Measurements from ENCODE around the gene FREM3.
"Not testable (repeated sequence)": the region's sequence is repeated elsewhere in the genome, so short reads cannot be mapped to it uniquely, and the experiment has no call there.

The FREM3 gene

GRCh38 chr4:143700416-143701352, at the start of gene FREM3:
FREM3 (minus strand) TSS chr4:143700675; CDS start chr4:143700675, 0 bp downstream.
- peak; percentile 33 for DNase-seq

GRCh38 chr4:143745874-143746273, 45.4 kb upstream of the FREM3 start:
- DNase-seq = no peak

- DNase-seq = no peak
Measured at GRCh38 chr4:143743591-143743990, 43.1 kb upstream of the FREM3 start.

- no peak for DNase-seq
Measured at GRCh38 chr4:143742834-143743233, 42.4 kb upstream of the FREM3 start.

GRCh38 chr4:143736861-143737260, 36.4 kb upstream of the FREM3 start:
- no peak for DNase-seq

- not testable (repeated sequence) for DNase-seq
Measured at GRCh38 chr4:143736061-143736460, 35.6 kb upstream of the FREM3 start.

GRCh38 chr4:143728166-143728565, 27.7 kb upstream of the FREM3 start:
- DNase-seq = no peak

GRCh38 chr4:143726714-143727113, 26.2 kb upstream of the FREM3 start:
- DNase-seq = no peak

- DNase-seq = no peak
Measured at GRCh38 chr4:143721317-143721716, 20.8 kb upstream of the FREM3 start.

- not testable (repeated sequence) for DNase-seq
Measured at GRCh38 chr4:143718748-143719147, 18.3 kb upstream of the FREM3 start.

- no peak for DNase-seq
Measured at GRCh38 chr4:143713955-143714625, 13.6 kb upstream of the FREM3 start.

GRCh38 chr4:143713553-143713952, 13.1 kb upstream of the FREM3 start:
- DNase-seq = no peak

GRCh38 chr4:143712155-143712550, 11.7 kb upstream of the FREM3 start:
- no peak for DNase-seq

- DNase-seq = no peak
Measured at GRCh38 chr4:143711543-143712154, 11.2 kb upstream of the FREM3 start.

GRCh38 chr4:143701365-143701764, 890 bp upstream of the FREM3 start:
- no peak for DNase-seq

GRCh38 chr4:143700046-143700415, 444 bp downstream of the FREM3 start:
- DNase-seq = no peak

GRCh38 chr4:143699331-143700045, 987 bp downstream of the FREM3 start:
- DNase-seq = no peak

- no peak for DNase-seq
Measured at GRCh38 chr4:143693856-143694255, 6.6 kb downstream of the FREM3 start.

GRCh38 chr4:143692241-143692640, 8.2 kb downstream of the FREM3 start:
- no peak for DNase-seq

GRCh38 chr4:143679434-143679833, 21.0 kb downstream of the FREM3 start:
- DNase-seq = no peak

- DNase-seq = not testable (repeated sequence)
Measured at GRCh38 chr4:143673629-143674028, 26.8 kb downstream of the FREM3 start.

GRCh38 chr4:143668930-143669552, 31.4 kb downstream of the FREM3 start:
- DNase-seq = no peak

- no peak for DNase-seq
Measured at GRCh38 chr4:143667461-143667860, 33.0 kb downstream of the FREM3 start.

Measured in stimulated activated CD8-positive, alpha-beta memory T cell treated with anti-CD3 and anti-CD28 coated beads, Interleukin-4, amount 100 ng/mL, for 48 hours (primary cell).